Astrocyte (in vitro differentiated cells and primary cell): ENCODE measurements around the gene RTL3.

Experiments used
- CTCF ChIP-seq: IDR thresholded peaks from 2 replicates; pipeline ENCODE4 v1.5.1; 2011; ENCODE audit warnings: low read depth, mild to moderate bottlenecking, inconsistent platforms, low read length, moderate library complexity; ENCODE audit not compliant: insufficient read depth
- EZH2 ChIP-seq: IDR thresholded peaks from 2 replicates; pipeline ENCODE4 v1.6.1; 2012; ENCODE audit warnings: mild to moderate bottlenecking, low read length, inconsistent platforms; ENCODE audit not compliant: insufficient read depth

- TF ChIP-seq EZH2 (no peak), CTCF (no peak)
Observed at GRCh38 chrX:78619834-78620233, 39.3 kb downstream of the RTL3 start.
